GM23248 (cell line): ENCODE results near the gene RPL4. TPM values are rescaled to one million over a fixed set of nuclear protein-coding genes. Genes with fewer than 3 reads are reported as not detected.

Source experiments
- DNase-seq: peaks from one replicate; pipeline ENCODE4 v3.0.0-alpha.2; 2015
- H2AFZ ChIP-seq: fragments of 200-600 bp; sonication (generic); 2 replicates; pipeline ENCODE4 v1.6.1; 2016; ENCODE audit warnings: antibody characterized with exemption
- H3F3A ChIP-seq: fragments of 200-600 bp; sonication (generic); 2 replicates; pipeline ENCODE4 v1.6.1; 2016; ENCODE audit warnings: mild to moderate bottlenecking, antibody characterized with exemption, mixed run types; ENCODE audit not compliant: insufficient read depth
- H3K27ac ChIP-seq: fragments of 200-600 bp; sonication (generic); 2 replicates; pipeline ENCODE4 v1.5.1; 2016; ENCODE audit warnings: mild to moderate bottlenecking
- H3K27me3 ChIP-seq: fragments of 200-600 bp; sonication (generic); replicated peaks from 2 replicates; pipeline ENCODE4 v1.6.1; 2016; ENCODE audit warnings: mild to moderate bottlenecking; ENCODE audit not compliant: insufficient read depth
- H3K36me3 ChIP-seq: fragments of 200-600 bp; sonication (generic); 2 replicates; pipeline ENCODE4 v1.6.1; 2016; ENCODE audit warnings: low read depth, mild to moderate bottlenecking
- H3K4me1 ChIP-seq: fragments of 200-600 bp; sonication (generic); 2 replicates; pipeline ENCODE4 v1.6.1; 2016; ENCODE audit warnings: mild to moderate bottlenecking; ENCODE audit not compliant: insufficient read depth
- H3K4me2 ChIP-seq: fragments of 200-600 bp; sonication (generic); one replicate; pipeline ENCODE4 v1.6.1; 2016; ENCODE audit warnings: mild to moderate bottlenecking; ENCODE audit not compliant: unreplicated experiment
- H3K4me3 ChIP-seq: fragments of 200-600 bp; sonication (generic); 2 replicates; pipeline ENCODE4 v1.5.1; 2016; ENCODE audit warnings: mild to moderate bottlenecking
- H3K79me2 ChIP-seq: fragments of 200-600 bp; sonication (generic); 2 replicates; pipeline ENCODE4 v1.6.1; 2016; ENCODE audit warnings: mild to moderate bottlenecking; ENCODE audit not compliant: insufficient read depth
- H3K9ac ChIP-seq: fragments of 200-600 bp; sonication (generic); 2 replicates; pipeline ENCODE4 v1.6.1; 2016; ENCODE audit warnings: mild to moderate bottlenecking
- H3K9me2 ChIP-seq: fragments of 200-600 bp; sonication (generic); 2 replicates; pipeline ENCODE4 v1.6.1; 2016; ENCODE audit warnings: mixed run types, mild to moderate bottlenecking, moderate library complexity; ENCODE audit not compliant: insufficient read depth
- H3K9me3 ChIP-seq: fragments of 200-600 bp; sonication (generic); one replicate; pipeline ENCODE4 v1.6.1; 2017; ENCODE audit warnings: low read depth
- H4K20me1 ChIP-seq: fragments of 200-600 bp; sonication (generic); 2 replicates; pipeline ENCODE4 v1.6.0; 2016; ENCODE audit not compliant: insufficient read depth
- EZH2 ChIP-seq: fragments of 200-600 bp; sonication (generic); IDR thresholded peaks from 2 replicates; pipeline ENCODE4 v1.6.1; 2018; ENCODE audit warnings: antibody characterized with exemption, mild to moderate bottlenecking; ENCODE audit not compliant: insufficient read depth, poor library complexity, severe bottlenecking
- EZH2phosphoT487 ChIP-seq: fragments of 200-600 bp; sonication (generic); IDR thresholded peaks from 2 replicates; pipeline ENCODE4 v1.6.1; 2018; ENCODE audit warnings: antibody characterized with exemption, moderate library complexity, mild to moderate bottlenecking, low read depth; ENCODE audit not compliant: insufficient read depth
- WGBS, 2 experiments: methylation state at CpG; one replicate each; pipeline ENCODE4 v1.1.6; 2015 to 2017; ENCODE audit warnings: low lambda C conversion rate in 2 of 2, low coverage in 1 of 2; ENCODE audit errors: missing lambda C conversion rate in 2 of 2; 5-methylcytosine and 5-hydroxymethylcytosine counted together
- in situ Hi-C: fragments of 300-500 bp; cut with MboI; formaldehyde crosslinking; loops from 2 replicates; pipeline ENCODE4 v1.15.0; 2020
- polyA plus RNA-seq: library from polyadenylated mRNA; unstranded; fragments of >200 nt; fragmentation: Nextera tagmentation; extraction: Ambion mirVana; gene quantifications from 2 replicates; pipeline ENCODE4 v1.2.1, GENCODE V29; 2016
- total RNA-seq: library from RNA; depleted of rRNA; stranded (reverse); fragments of >200 nt; shearing (Covaris generic); gene quantifications from 2 replicates; pipeline ENCODE4 v1.2.3, GENCODE V29; 2014

Gene RPL4
- total and polyA plus RNA-seq, 2 experiments from 2014 or later: 915 to 3,244 TPM

GRCh38 chr15:66488525-66488924 lies 16.1 kb downstream of the RPL4 start:
- TF ChIP-seq EZH2phosphoT487: no peak
- peaks cover 37% of the 10 kb centered on the region for H3K36me3 ChIP-seq

GRCh38 chr15:66486887-66487286 lies 17.8 kb downstream of the RPL4 start:
- Histone ChIP-seq H3K9me3 (no peaks in the 10 kb centered on the region), H3K27ac (no peak overlapping the region), H3K79me2 (peaks cover 3% of the 10 kb centered on the region; the same call in 1 of the 2 replicates), H3K36me3 (peaks cover 25% of the 10 kb centered on the region; the same call in 1 of the 2 replicates), H3K4me3 (no peak overlapping the region), H3K4me1 (peaks cover 8% of the 10 kb centered on the region; the same call in 1 of the 2 replicates), H3K4me2 (no peak overlapping the region), H3F3A (peaks cover 10% of the 10 kb centered on the region), H3K9ac (no peak overlapping the region), H4K20me1 (no peaks in the 10 kb centered on the region; the same call in 1 of the 2 replicates), H3K27me3 (no peaks in the 10 kb centered on the region), H3K9me2 (no peaks in the 10 kb centered on the region), H2AFZ (no peak overlapping the region)
- in situ Hi-C loops: no loop called here
- DNase-seq: no peak
- TF ChIP-seq EZH2 (no peak), EZH2phosphoT487 (no peak)
- 83 to 87% methylated on average over 3 of the region's 3 CpGs for WGBS, 2 experiments

More at GRCh38 chr15:66488525-66488924, 16.1 kb downstream of the RPL4 start:
- H3K9me3 ChIP-seq: no peaks in the 10 kb centered on the region
- no peak for DNase-seq
- in situ Hi-C loops: no loop called here
- H3K27me3 ChIP-seq: no peaks in the 10 kb centered on the region
- H2AFZ ChIP-seq: no peak overlapping the region
- H3K79me2 ChIP-seq: peaks cover 3% of the 10 kb centered on the region; the same call in 1 of the 2 replicates
- WGBS, 2 experiments: 90 to 93% methylated on average over 5 of the region's 5 CpGs
- no peaks in the 10 kb centered on the region; the same call in 1 of the 2 replicates for H4K20me1 ChIP-seq
- H3K4me1 ChIP-seq: 0 out of 2 replicates have a peak, but pooled peaks cover 1% of the 10 kb centered on the region
- no peak overlapping the region for H3K4me3 ChIP-seq
- H3K9ac ChIP-seq: no peak overlapping the region
- H3K9me2 ChIP-seq: no peaks in the 10 kb centered on the region
- H3K27ac ChIP-seq: no peak overlapping the region
- peaks cover 7% of the 10 kb centered on the region for H3F3A ChIP-seq
- no peak overlapping the region for H3K4me2 ChIP-seq

GRCh38 chr15:66484539-66485112 lies 20.0 kb downstream of the RPL4 start:
- Histone ChIP-seq H3K4me2 (no peak overlapping the region), H3K9me3 (no peaks in the 10 kb centered on the region), H3K36me3 (peaks cover 22% of the 10 kb centered on the region; the same call in 1 of the 2 replicates), H3K9ac (no peak overlapping the region), H4K20me1 (no peaks in the 10 kb centered on the region; the same call in 1 of the 2 replicates), H3F3A (0 out of 2 replicates have a peak, but pooled peaks cover 8% of the 10 kb centered on the region), H3K27me3 (no peaks in the 10 kb centered on the region), H3K4me1 (peaks cover 8% of the 10 kb centered on the region; the same call in 1 of the 2 replicates), H3K4me3 (no peak overlapping the region), H3K27ac (no peak overlapping the region), H3K9me2 (no peaks in the 10 kb centered on the region), H3K79me2 (no peaks in the 10 kb centered on the region; the same call in 1 of the 2 replicates), H2AFZ (no peak overlapping the region)
- 93 to 97% methylated on average over 5 of the region's 5 CpGs for WGBS, 2 experiments
- no peak for DNase-seq
- TF ChIP-seq EZH2 (no peak), EZH2phosphoT487 (no peak)
- in situ Hi-C loops: no loop called here

- H3K9me2 ChIP-seq: no peaks in the 10 kb centered on the region
- no peaks in the 10 kb centered on the region; the same call in 1 of the 2 replicates for H4K20me1 ChIP-seq
- no peak overlapping the region for H2AFZ ChIP-seq
- 76 to 78% methylated on average over 3 of the region's 3 CpGs for WGBS, 2 experiments
- H3K27me3 ChIP-seq: no peaks in the 10 kb centered on the region
- in situ Hi-C loops: no loop called here
- H3K36me3 ChIP-seq: peaks cover 22% of the 10 kb centered on the region; the same call in 1 of the 2 replicates
- H3K79me2 ChIP-seq: no peaks in the 10 kb centered on the region; the same call in 1 of the 2 replicates
- H3K4me1 ChIP-seq: peaks cover 8% of the 10 kb centered on the region; the same call in 1 of the 2 replicates
- DNase-seq: peak; percentile 68
- H3K9ac ChIP-seq: no peak overlapping the region
- no peak overlapping the region for H3K27ac ChIP-seq
- H3K4me2 ChIP-seq: no peak overlapping the region
- H3F3A ChIP-seq: 0 out of 2 replicates have a peak, but pooled peaks cover 8% of the 10 kb centered on the region
- no peak overlapping the region for H3K4me3 ChIP-seq
- H3K9me3 ChIP-seq: no peaks in the 10 kb centered on the region
- TF ChIP-seq EZH2 (no peak), EZH2phosphoT487 (0 out of 2 replicates have a peak, but pooled peaks have one; percentile 55)
Observed at GRCh38 chr15:66483131-66483566, 21.5 kb downstream of the RPL4 start.
